T-cell (primary cell): ENCODE measurements around the gene VPS45. TPM values are rescaled to one million over a fixed set of nuclear protein-coding genes. Genes with fewer than 3 reads are reported as not detected.

Source experiments
- ATAC-seq, 4 experiments: fragments of 200-7000 bp in 3 of 4; fragments of 150-1000 bp in 1 of 4; cut with Tn5 transposase; replicated peaks in 1 of 4; 1 replicate in 3 of 4; 2 replicates in 1 of 4; pipeline ENCODE4 v1.10.0; 2021; ENCODE audit warnings: moderate library complexity in 3 of 4, mild to moderate bottlenecking in 2 of 4, moderate number of reproducible peaks in 1 of 4
- CTCF ChIA-PET, 2 donors: fragments of 300-600 bp; sonication (Branson Sonifier 250); formaldehyde crosslinking; loops; one replicate each; lab custom pipeline; 2022; ENCODE audit warnings: antibody characterized with exemption in 2 of 2; lab: Charles Lee
- POLR2A ChIA-PET, 2 donors: fragments of 300-600 bp; sonication (Branson Sonifier 250); formaldehyde crosslinking; loops; one replicate each; lab custom pipeline; 2022; ENCODE audit warnings: antibody characterized with exemption in 2 of 2; lab: Charles Lee
- DNase-seq, 35 experiments: peaks; one replicate each; pipeline versions ENCODE4 v3.0.0 to v3.0.0-alpha.2; 2013 to 2023
- H3K27ac ChIP-seq: one replicate; pipeline ENCODE4 v1.5.1; 2013; ENCODE audit warnings: low read length
- H3K27me3 ChIP-seq, 2 experiments: replicated peaks in 1 of 2; 1 replicate in 1 of 2; 2 replicates in 1 of 2; pipeline versions ENCODE4 v1.6.1 to v1.7.0; 2013; ENCODE audit warnings: low read length in 1 of 2, mixed read lengths in 1 of 2; ENCODE audit not compliant: control insufficient read depth in 2 of 2, insufficient read depth in 2 of 2; ENCODE audit errors: extremely low read depth in 1 of 2
- H3K36me3 ChIP-seq, 2 donors: 1 replicate in 1 of 2; 2 replicates in 1 of 2; pipeline versions ENCODE4 v1.6.1 to v1.7.0; 2013; ENCODE audit warnings: low read length in 1 of 2; ENCODE audit not compliant: control insufficient read depth in 2 of 2, insufficient read depth in 1 of 2; ENCODE audit errors: extremely low read depth in 1 of 2
- H3K4me1 ChIP-seq, 2 experiments: 1 replicate in 1 of 2; 2 replicates in 1 of 2; pipeline versions ENCODE4 v1.6.1 to v1.7.0; 2013; ENCODE audit warnings: low read length in 2 of 2, mixed read lengths in 1 of 2; ENCODE audit not compliant: insufficient read depth in 2 of 2, control insufficient read depth in 1 of 2; ENCODE audit errors: extremely low read depth in 1 of 2
- H3K4me3 ChIP-seq, 2 donors: 1 replicate in 1 of 2; 2 replicates in 1 of 2; pipeline versions ENCODE4 v1.5.1 to v1.7.0; 2013; ENCODE audit warnings: mild to moderate bottlenecking in 2 of 2, low read length in 1 of 2, moderate library complexity in 1 of 2; ENCODE audit not compliant: control insufficient read depth in 1 of 2; ENCODE audit errors: extremely low read depth in 1 of 2
- H3K9me3 ChIP-seq: 2 replicates; pipeline ENCODE4 v1.7.0; 2013
- H3K27ac Mint-ChIP-seq, 2 donors: one replicate each; pipeline ENCODE4 v1.8.0; 2020 to 2021; ENCODE audit warnings: mild to moderate bottlenecking in 2 of 2, mixed read lengths in 2 of 2
- H3K27me3 Mint-ChIP-seq, 2 donors: one replicate each; pipeline ENCODE4 v1.8.0; 2021 to 2022; ENCODE audit warnings: mixed read lengths in 2 of 2
- H3K36me3 Mint-ChIP-seq: one replicate; pipeline ENCODE4 v1.8.0; 2021; ENCODE audit warnings: mixed read lengths
- H3K4me1 Mint-ChIP-seq, 3 donors: one replicate each; pipeline ENCODE4 v1.8.0; 2020 to 2022; ENCODE audit warnings: mixed read lengths in 3 of 3, mild to moderate bottlenecking in 1 of 3
- H3K4me3 Mint-ChIP-seq, 3 donors: one replicate each; pipeline ENCODE4 v1.8.0; 2020 to 2022; ENCODE audit warnings: mild to moderate bottlenecking in 3 of 3, mixed read lengths in 3 of 3, moderate library complexity in 3 of 3
- H3K9me3 Mint-ChIP-seq, 3 donors: one replicate each; pipeline ENCODE4 v1.8.0; 2020 to 2022; ENCODE audit warnings: mixed read lengths in 3 of 3
- WGBS: methylation state at CpG from one replicate; pipeline ENCODE4 v1.1.5; 2013; ENCODE audit warnings: missing lambda C conversion rate; ENCODE audit not compliant: insufficient coverage; 5-methylcytosine and 5-hydroxymethylcytosine counted together
- total RNA-seq, 35 experiments: library from RNA in 6 of 35; stranded (reverse) in 6 of 35; fragments of 120-200 nt in 1 of 35; gene quantifications; one replicate each; pipeline versions ENCODE4 v1.2.1 to v1.2.4 and lab custom pipeline; 2013 to 2026

Gene VPS45
- total RNA-seq, 5 donors from 2014 or later (not counting 1 experiment from before 2014, with no cell fraction given), result 24.9 to 30.7 (median 28.0) TPM

GRCh38 chr1:150066328-150066727 lies 1.2 kb upstream of the VPS45 start:
- ATAC-seq, result no peak
- H3K27me3 Mint-ChIP-seq, result no peaks in the 10 kb centered on the region
- POLR2A ChIA-PET, result no interaction called here
- Histone ChIP-seq H3K4me3 (peak overlapping the region; percentile 62 to 97), H3K36me3 (peaks cover 0 to 5% of the 10 kb centered on the region in 2 donors), H3K4me1 (peaks cover 0 to 10% of the 10 kb centered on the region in 2 experiments), H3K9me3 (no peaks in the 10 kb centered on the region), H3K27ac (peak overlapping the region; percentile 54), H3K27me3 (no peaks in the 10 kb centered on the region)
- DNase-seq, result no peak
- H3K27ac Mint-ChIP-seq, result peak overlapping the region in 1 of 2 donors; percentile 95
- CTCF ChIA-PET, result interaction anchor here in 1 of 2 donors (0.9 to 1.1 kb wide), 3 partner anchors 11 to 121 kb away, joined by 3 to 5 read pairs (median 3); no protein-coding TSS in a partner anchor
- no peaks in the 10 kb centered on the region for H3K9me3 Mint-ChIP-seq
- peaks cover 6% of the 10 kb centered on the region for H3K36me3 Mint-ChIP-seq
- H3K4me3 Mint-ChIP-seq, result peak overlapping the region; percentile 92 to 95 (median 93)
- H3K4me1 Mint-ChIP-seq, result peaks cover 30 to 36% (median 33%) of the 10 kb centered on the region in 3 donors

GRCh38 chr1:150066838-150067183 lies 765 bp upstream of the VPS45 start:
- H3K4me1 ChIP-seq, result peaks cover 0 to 10% of the 10 kb centered on the region in 2 experiments
- peaks cover 0 to 5% of the 10 kb centered on the region in 2 donors for H3K36me3 ChIP-seq
- peak; percentile 5 to 32 (median 26) for ATAC-seq
- H3K27me3 ChIP-seq, result no peaks in the 10 kb centered on the region
- WGBS, result under 1% methylated on average over 17 of the region's 18 CpGs
- H3K27ac ChIP-seq, result peak overlapping the region; percentile 54
- peak overlapping the region; percentile 62 to 97 for H3K4me3 ChIP-seq
- Mint-ChIP-seq H3K36me3 (peaks cover 6% of the 10 kb centered on the region), H3K9me3 (no peaks in the 10 kb centered on the region), H3K4me1 (peaks cover 30 to 36% (median 33%) of the 10 kb centered on the region in 3 donors), H3K4me3 (peak overlapping the region; percentile 92 to 95 (median 93)), H3K27ac (peak overlapping the region; percentile 92 to 95), H3K27me3 (no peaks in the 10 kb centered on the region)
- CTCF ChIA-PET, result interaction anchor here in 1 of 2 donors (0.9 to 1.1 kb wide), 2 partner anchors 10 to 120 kb away, joined by 3 to 5 read pairs; no protein-coding TSS in a partner anchor
- H3K9me3 ChIP-seq, result no peaks in the 10 kb centered on the region
- POLR2A ChIA-PET, result no interaction called here
- DNase-seq, result peak in 20 of 35 experiments; percentile 0 to 43 (median 8)

GRCh38 chr1:150068109-150068435 lies 496 bp downstream of the VPS45 start:
- DNase-seq (no peak), ATAC-seq (no peak)
- Mint-ChIP-seq H3K27me3 (no peaks in the 10 kb centered on the region), H3K27ac (peak overlapping the region; percentile 92 to 95), H3K4me3 (peak overlapping the region; percentile 92 to 95 (median 93)), H3K4me1 (peaks cover 34 to 39% (median 36%) of the 10 kb centered on the region in 3 donors), H3K9me3 (no peaks in the 10 kb centered on the region), H3K36me3 (peaks cover 10% of the 10 kb centered on the region)
- H3K36me3 ChIP-seq, result peaks cover 0 to 5% of the 10 kb centered on the region in 2 donors
- H3K27ac ChIP-seq, result peak overlapping the region; percentile 54
- H3K9me3 ChIP-seq, result no peaks in the 10 kb centered on the region
- WGBS, result no CpG with 5 or more reads among the region's 2 CpGs
- H3K27me3 ChIP-seq, result no peaks in the 10 kb centered on the region
- POLR2A ChIA-PET, result interaction anchor here in 1 of 2 donors (0.6 to 1.1 kb wide), 2 partner anchors 168 to 182 kb away, joined by 3 to 4 read pairs; partner anchors contain the start of gene ANP32E
- H3K4me1 ChIP-seq, result peaks cover 0 to 10% of the 10 kb centered on the region in 2 experiments
- peak overlapping the region; percentile 62 to 97 for H3K4me3 ChIP-seq
- CTCF ChIA-PET, result interaction anchor here in 1 of 2 donors (0.5 to 2.1 kb wide), 9 partner anchors 19 to 119 kb away, joined by 3 to 19 read pairs (median 5); partner anchors contain the start of gene PLEKHO1

- Mint-ChIP-seq H3K27me3 (no peaks in the 10 kb centered on the region), H3K4me3 (peak overlapping the region in 1 of 3 donors; percentile 95), H3K9me3 (no peaks in the 10 kb centered on the region), H3K36me3 (peaks cover 11% of the 10 kb centered on the region), H3K4me1 (peaks cover 34 to 44% (median 41%) of the 10 kb centered on the region in 3 donors), H3K27ac (peak overlapping the region; percentile 0 to 26)
- Histone ChIP-seq H3K27ac (no peak overlapping the region), H3K9me3 (no peaks in the 10 kb centered on the region), H3K27me3 (no peaks in the 10 kb centered on the region), H3K36me3 (peaks cover 0 to 5% of the 10 kb centered on the region in 2 donors), H3K4me3 (no peak overlapping the region), H3K4me1 (peaks cover 0 to 10% of the 10 kb centered on the region in 2 experiments)
- ChIA-PET CTCF (interaction anchor here (0.6 to 0.9 kb wide), 2 partner anchors 25 to 95 kb away, joined by 3 to 6 read pairs; no protein-coding TSS in a partner anchor), POLR2A (interaction anchor here in 1 of 2 donors (0.5 kb wide), 1 partner anchor 83 kb away, joined by 3 read pairs; no protein-coding TSS in a partner anchor)
- ATAC-seq (no peak), DNase-seq (no peak)
- 100% methylated on average over 2 of the region's 5 CpGs for WGBS
Measured at GRCh38 chr1:150069923-150070322, 2.3 kb downstream of the VPS45 start.

GRCh38 chr1:150072959-150073358 lies 5.4 kb downstream of the VPS45 start:
- DNase-seq, result peak in 1 of 35 experiments; percentile 47
- H3K36me3 ChIP-seq, result peaks cover 0 to 13% of the 10 kb centered on the region in 2 donors

GRCh38 chr1:150073516-150073915 lies 5.9 kb downstream of the VPS45 start:
- WGBS, result no CpG with 5 or more reads among the region's 2 CpGs
- Histone ChIP-seq H3K4me1 (peaks cover 0 to under 1% of the 10 kb centered on the region in 2 experiments), H3K4me3 (no peak overlapping the region), H3K9me3 (no peaks in the 10 kb centered on the region), H3K36me3 (peaks cover 0 to 18% of the 10 kb centered on the region in 2 donors), H3K27me3 (no peaks in the 10 kb centered on the region), H3K27ac (no peak overlapping the region)
- H3K4me3 Mint-ChIP-seq, result no peak overlapping the region
- no peaks in the 10 kb centered on the region for H3K27me3 Mint-ChIP-seq
- no peak overlapping the region for H3K27ac Mint-ChIP-seq
- H3K4me1 Mint-ChIP-seq, result peaks cover 26 to 36% (median 28%) of the 10 kb centered on the region in 3 donors
- ChIA-PET POLR2A (interaction anchor here (0.7 to 2.0 kb wide), 4 partner anchors 92 to 136 kb away, joined by 3 to 8 read pairs (median 4); no protein-coding TSS in a partner anchor), CTCF (interaction anchor here (0.6 to 3.6 kb wide), 22 partner anchors 9 to 209 kb away, joined by 3 to 56 read pairs (median 10); partner anchors contain the start of gene CIART (in 1 of the 2))
- H3K9me3 Mint-ChIP-seq, result no peaks in the 10 kb centered on the region
- peaks cover 24% of the 10 kb centered on the region for H3K36me3 Mint-ChIP-seq
- no peak for ATAC-seq
- DNase-seq, result no peak

More at GRCh38 chr1:150072959-150073358, 5.4 kb downstream of the VPS45 start:
- Histone ChIP-seq H3K27ac (no peak overlapping the region), H3K9me3 (no peaks in the 10 kb centered on the region), H3K27me3 (no peaks in the 10 kb centered on the region), H3K4me1 (peaks cover 0 to 2% of the 10 kb centered on the region in 2 experiments), H3K4me3 (no peak overlapping the region)
- no CpG with 5 or more reads among the region's 3 CpGs for WGBS
- Mint-ChIP-seq H3K9me3 (no peaks in the 10 kb centered on the region), H3K27ac (no peak overlapping the region), H3K4me1 (peaks cover 31 to 42% (median 34%) of the 10 kb centered on the region in 3 donors), H3K36me3 (peaks cover 19% of the 10 kb centered on the region), H3K4me3 (no peak overlapping the region), H3K27me3 (no peaks in the 10 kb centered on the region)
- ATAC-seq, result peak; percentile 47 to 85 (median 72)
- POLR2A ChIA-PET, result interaction anchor here (0.7 to 2.0 kb wide), 4 partner anchors 93 to 137 kb away, joined by 3 to 8 read pairs (median 4); no protein-coding TSS in a partner anchor
- CTCF ChIA-PET, result interaction anchor here (0.6 to 3.6 kb wide), 22 partner anchors 9 to 150 kb away, joined by 3 to 56 read pairs (median 10); no protein-coding TSS in a partner anchor
